ENCODE results near the gene TBL3. TPM values are rescaled to one million over a fixed set of nuclear protein-coding genes. Genes with fewer than 3 reads are reported as not detected.
A peak's percentile ranks its signal among the peaks of the same experiment; 100 is the strongest.

The TBL3 gene
- total and polyA plus RNA-seq, 2 of the 8 experiments (the other 6 are each of a cell fraction or from before 2014, with no cell fraction given): 65.8 to 137 TPM

GRCh38 chr16:2025878-2026460 is 54.1 kb downstream of the TBL3 start:
- POLR2A ChIA-PET (ENCODE audit: partially characterized antibody): interaction anchor here (0.7 to 2.1 kb wide), 4 partner anchors 61 to 157 kb away, joined by 3 to 7 read pairs (median 3); partner anchors contain the start of genes RPS2 and TRAF7
- Histone ChIP-seq H2BK15ac (ENCODE audit: low read length) (peak overlapping the region; percentile 97), H3K4me1 (replicated peaks in 1 of 4; ENCODE audit: control insufficient read depth in 3 of 4, insufficient read depth in 4 of 4, low read length in 3 of 4) (peaks cover 0 to 14% (median 11%) of the 10 kb centered on the region in 4 experiments; a peak in 5 of 7 replicates)

More at GRCh38 chr16:2025878-2026460, 54.1 kb downstream of the TBL3 start:
- CTCF ChIA-PET (ENCODE audit: partially characterized antibody): interaction anchor here (1.0 to 7.5 kb wide), 5 partner anchors 9 to 367 kb away, joined by 3 to 55 read pairs (median 5); no protein-coding TSS in a partner anchor
- Histone ChIP-seq H2AK5ac (ENCODE audit: low read depth, low read length) (no peak overlapping the region; the same call in 1 of the 2 replicates), H2BK120ac (replicated peaks; ENCODE audit: low read depth, low read length) (no peak overlapping the region), H3K27ac (ENCODE audit: low read depth, low read length) (no peak overlapping the region), H3K9ac (replicated peaks in 1 of 4; ENCODE audit: extremely low read depth in 1 of 4, low read depth in 3 of 4, low read length in 3 of 4) (no peak overlapping the region), H3K79me2 (ENCODE audit: control insufficient read depth in 1 of 2, insufficient read depth in 2 of 2, low read length in 2 of 2) (no peaks in the 10 kb centered on the region), H4K91ac (replicated peaks; ENCODE audit: insufficient read length, low read length) (no peak overlapping the region), H2BK20ac (ENCODE audit: low read length) (0 out of 2 replicates have a peak overlapping the region, but pooled peaks have one; percentile 80), H3K4me2 (ENCODE audit: insufficient read depth in 1 of 2, low read depth in 2 of 2, low read length in 2 of 2) (peak overlapping the region; percentile 59 to 61; a peak in 1 of 4 replicates), H3K23ac (ENCODE audit: insufficient read length) (no peak overlapping the region), H4K20me1 (replicated peaks in 1 of 2; ENCODE audit: control insufficient read depth in 1 of 2, insufficient read depth in 2 of 2, low read length in 2 of 2) (peaks cover 0 to 9% of the 10 kb centered on the region in 2 experiments), H3K14ac (ENCODE audit: insufficient read length) (no peak overlapping the region), H3K56ac (replicated peaks; ENCODE audit: insufficient read length, low read depth, low read length) (no peak overlapping the region), H3K18ac (ENCODE audit: extremely low read depth, low read length) (no peak overlapping the region), H3K9me3 (ENCODE audit: insufficient read depth in 2 of 2, low read depth in 1 of 2, low read length in 1 of 2) (no peaks in the 10 kb centered on the region), H2BK5ac (ENCODE audit: low read depth, low read length) (no peak overlapping the region), H3K79me1 (ENCODE audit: low read depth, low read length) (no peaks in the 10 kb centered on the region), H3K4ac (replicated peaks; ENCODE audit: insufficient read length, low read depth, low read length) (no peak overlapping the region), H3K27me3 (replicated peaks in 1 of 4; ENCODE audit: control insufficient read depth in 3 of 4, extremely low read depth in 1 of 4, insufficient read depth in 3 of 4, low read length in 3 of 4) (peaks cover 3 to 36% (median 29%) of the 10 kb centered on the region in 4 experiments), H2BK12ac (ENCODE audit: low read depth, low read length) (0 out of 2 replicates have a peak overlapping the region, but pooled peaks have one; percentile 80), H3K23me2 (ENCODE audit: low read depth, low read length) (peaks cover 7% of the 10 kb centered on the region; the same call in 1 of the 2 replicates), H2AFZ (ENCODE audit: low read length) (no peak overlapping the region), H4K8ac (ENCODE audit: extremely low read depth, insufficient read depth, low read length) (no peak overlapping the region; the same call in 1 of the 2 replicates), H4K5ac (ENCODE audit: insufficient read length, low read depth, low read length) (no peak overlapping the region), H3K4me3 (ENCODE audit: extremely low read depth in 1 of 4, insufficient read depth in 2 of 4, low read depth in 3 of 4, low read length in 4 of 4) (peak overlapping the region in 1 of 4 experiments; percentile 50; a peak in 1 of 8 replicates), H3K36me3 (ENCODE audit: control insufficient read depth in 2 of 4, insufficient read depth in 4 of 4, low read length in 3 of 4) (no peaks in the 10 kb centered on the region)
- 93% methylated on average over 15 of the region's 16 CpGs; no CpG with 5 or more reads in 1 of the 2 experiments for WGBS, 2 experiments (ENCODE audit: extremely low coverage in 1 of 2, insufficient coverage in 1 of 2, insufficient read length in 1 of 2, insufficient replicate concordance in 2 of 2, low coverage in 1 of 2, low lambda C conversion rate in 2 of 2, missing lambda C conversion rate in 1 of 2)
- DNase-seq (ENCODE audit: low read depth in 1 of 2, low spot score in 2 of 2): no peak
- FAIRE-seq: no peak
- no peak for TF ChIP-seq SIN3A (conservative IDR thresholded peaks at IDR 0.05 in 1 of 2, IDR thresholded peaks at IDR 0.05 in 1 of 2; ENCODE audit: low read depth in 1 of 2, low read length in 2 of 2)
- no peak for TF ChIP-seq EZH2 (IDR thresholded peaks at IDR 0.05; ENCODE audit: low read depth, low read length, severe bottlenecking)
- no peak for TF ChIP-seq MAX (IDR thresholded peaks at IDR 0.05)
- TF ChIP-seq BCL11A (IDR thresholded peaks at IDR 0.05; ENCODE audit: low read depth in 2 of 2, low read length in 2 of 2): no peak
- no peak for TF ChIP-seq USF2 (IDR thresholded peaks at IDR 0.05; ENCODE audit: low read length)
- no peak for TF ChIP-seq KDM4A (IDR thresholded peaks at IDR 0.05; ENCODE audit: low read depth, low read length, severe bottlenecking)
- TF ChIP-seq RNF2 (IDR thresholded peaks at IDR 0.05; ENCODE audit: borderline replicate concordance, low read depth, low read length, missing control alignments, poor library complexity, severe bottlenecking): no peak
- TF ChIP-seq RXRA (IDR thresholded peaks at IDR 0.05; ENCODE audit: insufficient read depth, low read depth, low read length): no peak

Measured in H1 (cell line).